CD4-positive, alpha-beta T cell (primary cell): ENCODE data around the gene GAP43. TPM values are rescaled to one million over a fixed set of nuclear protein-coding genes. Genes with fewer than 3 reads are reported as not detected.

ENCODE experiments used
- ATAC-seq: fragments of 200-7000 bp; cut with Tn5 transposase; one replicate; pipeline ENCODE4 v1.10.0; 2022; ENCODE audit warnings: mild to moderate bottlenecking; ENCODE audit not compliant: poor library complexity
- CTCF ChIA-PET: fragments of 350-600 bp; sonication (Branson Sonifier 250); formaldehyde crosslinking; loops from one replicate; lab custom pipeline; 2021; ENCODE audit warnings: antibody characterized with exemption, inconsistent platforms; lab: Charles Lee
- POLR2A ChIA-PET: fragments of 350-600 bp; sonication (Branson Sonifier 250); formaldehyde crosslinking; loops from one replicate; lab custom pipeline; 2021; ENCODE audit warnings: antibody characterized with exemption, inconsistent platforms; lab: Charles Lee
- DNase-seq, 14 experiments: peaks; one replicate each; pipeline ENCODE4 v3.0.0-alpha.2; 2013 to 2020; ENCODE audit warnings: mixed read lengths in 2 of 14
- H3K27ac ChIP-seq, 2 donors: one replicate each; pipeline versions ENCODE4 v1.5.1 to v1.7.0; 2013; ENCODE audit warnings: low read length in 2 of 2, low read depth in 1 of 2, mild to moderate bottlenecking in 1 of 2
- H3K27me3 ChIP-seq, 2 experiments: 1 replicate in 1 of 2; 2 replicates in 1 of 2; pipeline versions ENCODE4 v1.6.1 to v1.7.0; 2013; ENCODE audit warnings: low read length in 2 of 2, control low read depth in 1 of 2, mild to moderate bottlenecking in 1 of 2, moderate library complexity in 1 of 2; ENCODE audit not compliant: insufficient read depth in 2 of 2, control insufficient read depth in 1 of 2
- H3K36me3 ChIP-seq: one replicate; pipeline ENCODE4 v1.6.1; 2013; ENCODE audit warnings: low read length, control low read depth; ENCODE audit not compliant: insufficient read depth
- H3K4me1 ChIP-seq: one replicate; pipeline ENCODE4 v1.6.1; 2013; ENCODE audit warnings: low read length, control low read depth; ENCODE audit not compliant: insufficient read depth
- H3K4me3 ChIP-seq: one replicate; pipeline ENCODE4 v1.5.1; 2013; ENCODE audit warnings: mild to moderate bottlenecking, low read length, moderate library complexity
- H3K9me3 ChIP-seq, 2 experiments: 1 replicate in 1 of 2; 2 replicates in 1 of 2; pipeline versions ENCODE4 v1.6.1 to v1.7.0; 2013; ENCODE audit warnings: low read length in 2 of 2, mild to moderate bottlenecking in 2 of 2, control low read depth in 1 of 2, moderate library complexity in 1 of 2; ENCODE audit not compliant: control insufficient read depth in 1 of 2, insufficient read depth in 1 of 2
- H3K27ac Mint-ChIP-seq: one replicate; pipeline ENCODE4 v1.8.0; 2020; ENCODE audit warnings: mixed read lengths
- H3K27me3 Mint-ChIP-seq: one replicate; pipeline ENCODE4 v1.8.0; 2021; ENCODE audit warnings: mixed read lengths
- H3K36me3 Mint-ChIP-seq: one replicate; pipeline ENCODE4 v1.8.0; 2021; ENCODE audit warnings: low read depth, mixed read lengths
- H3K4me1 Mint-ChIP-seq: one replicate; pipeline ENCODE4 v1.8.0; 2021; ENCODE audit warnings: low read depth, mixed read lengths
- H3K4me3 Mint-ChIP-seq: one replicate; pipeline ENCODE4 v1.8.0; 2020; ENCODE audit warnings: mild to moderate bottlenecking, mixed read lengths
- H3K9me3 Mint-ChIP-seq: one replicate; pipeline ENCODE4 v1.8.0; 2020; ENCODE audit warnings: mixed read lengths
- intact Hi-C, 2 experiments: fragments of 100-400 bp; cut with DNase I in 1 of 2; cut with micrococcal nuclease in 1 of 2; formaldehyde crosslinking; loops; one replicate each; pipeline versions ENCODE4 v1.15.1 to v1.9.0; 2023 to 2025; cut with DNase I, micrococcal nuclease
- polyA plus RNA-seq, 2 donors: library from polyadenylated mRNA; unstranded; fragments of 120-200 nt; gene quantifications; one replicate each; pipeline ENCODE4 v1.2.1, GENCODE V29; 2013
- total RNA-seq, 174 experiments: library from RNA in 2 of 174; stranded (reverse) in 2 of 174; gene quantifications; one replicate each; pipeline ENCODE4 v1.2.3 and lab custom pipeline; 2021 to 2026
- TF ChIP-seq, protein P1 (sequence below): fragments of 200-600 bp; IDR thresholded peaks from one replicate; pipeline ENCODE4 v1.8.0; 2022; ENCODE audit warnings: antibody characterized with exemption, mild to moderate bottlenecking

GAP43 gene, protein sequence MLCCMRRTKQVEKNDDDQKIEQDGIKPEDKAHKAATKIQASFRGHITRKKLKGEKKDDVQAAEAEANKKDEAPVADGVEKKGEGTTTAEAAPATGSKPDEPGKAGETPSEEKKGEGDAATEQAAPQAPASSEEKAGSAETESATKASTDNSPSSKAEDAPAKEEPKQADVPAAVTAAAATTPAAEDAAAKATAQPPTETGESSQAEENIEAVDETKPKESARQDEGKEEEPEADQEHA
- total RNA-seq: not detected
- polyA plus RNA-seq (2013, experiment 1 of 2): not detected
- 0.07 TPM for polyA plus RNA-seq (2013, experiment 2 of 2)
- 0 to 0.24 (median 0) reads per million in 172 experiments for total RNA-seq (lab: John Stamatoyannopoulos, UW)

DNA sequence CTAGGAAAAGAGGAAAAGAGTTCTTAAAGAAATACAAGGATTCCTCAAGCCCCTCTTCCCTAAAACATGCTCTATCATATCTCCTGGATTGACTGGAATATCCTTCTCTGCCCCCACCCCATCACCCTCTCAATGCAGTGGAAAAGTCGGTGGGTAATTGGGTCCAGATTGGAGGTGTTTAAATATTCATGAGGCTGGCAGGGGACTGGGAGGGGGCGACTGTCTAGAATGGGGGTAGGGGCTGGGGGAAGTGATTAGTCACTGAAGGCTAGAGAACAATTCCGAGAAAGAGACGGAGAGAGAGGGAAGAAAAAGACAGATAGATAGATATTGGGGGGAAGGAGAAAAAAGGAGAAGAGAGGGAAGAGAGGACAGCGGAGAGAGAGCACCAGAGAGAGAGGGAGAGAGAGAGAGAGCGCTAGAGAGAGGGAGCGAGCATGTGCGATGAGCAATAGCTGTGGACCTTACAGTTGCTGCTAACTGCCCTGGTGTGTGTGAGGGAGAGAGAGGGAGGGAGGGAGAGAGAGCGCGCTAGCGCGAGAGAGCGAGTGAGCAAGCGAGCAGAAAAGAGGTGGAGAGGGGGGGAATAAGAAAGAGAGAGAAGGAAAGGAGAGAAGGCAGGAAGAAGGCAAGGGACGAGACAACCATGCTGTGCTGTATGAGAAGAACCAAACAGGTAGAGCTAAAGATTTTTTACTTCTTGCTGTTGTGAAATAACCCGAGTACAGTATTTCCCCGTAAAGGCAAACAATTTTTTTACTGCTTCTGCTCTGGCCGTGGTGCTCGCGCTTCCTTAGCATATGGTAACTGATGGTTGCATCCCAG lies at the start of gene GAP43:
Gene GAP43 (plus strand): TSS at position 467 of the 825 bp plus-strand sequence. CDS start 180 bp downstream, at position 647.
- ATAC-seq (peak; percentile 32), DNase-seq (peak in 1 of 14 experiments; percentile 13)
- no peak within 1 kb of the TSS for H3K27ac ChIP-seq
- no peaks in the 10 kb centered on the region for H3K36me3 ChIP-seq
- H3K4me3 Mint-ChIP-seq: peak within 1 kb of the TSS; percentile 3
- CTCF ChIA-PET: interaction anchor here (1.3 kb wide), 1 partner anchor 161 kb away, joined by 3 read pairs; no protein-coding TSS in a partner anchor
- no peaks in the 10 kb centered on the region for H3K36me3 Mint-ChIP-seq
- TF ChIP-seq, protein P1, sequence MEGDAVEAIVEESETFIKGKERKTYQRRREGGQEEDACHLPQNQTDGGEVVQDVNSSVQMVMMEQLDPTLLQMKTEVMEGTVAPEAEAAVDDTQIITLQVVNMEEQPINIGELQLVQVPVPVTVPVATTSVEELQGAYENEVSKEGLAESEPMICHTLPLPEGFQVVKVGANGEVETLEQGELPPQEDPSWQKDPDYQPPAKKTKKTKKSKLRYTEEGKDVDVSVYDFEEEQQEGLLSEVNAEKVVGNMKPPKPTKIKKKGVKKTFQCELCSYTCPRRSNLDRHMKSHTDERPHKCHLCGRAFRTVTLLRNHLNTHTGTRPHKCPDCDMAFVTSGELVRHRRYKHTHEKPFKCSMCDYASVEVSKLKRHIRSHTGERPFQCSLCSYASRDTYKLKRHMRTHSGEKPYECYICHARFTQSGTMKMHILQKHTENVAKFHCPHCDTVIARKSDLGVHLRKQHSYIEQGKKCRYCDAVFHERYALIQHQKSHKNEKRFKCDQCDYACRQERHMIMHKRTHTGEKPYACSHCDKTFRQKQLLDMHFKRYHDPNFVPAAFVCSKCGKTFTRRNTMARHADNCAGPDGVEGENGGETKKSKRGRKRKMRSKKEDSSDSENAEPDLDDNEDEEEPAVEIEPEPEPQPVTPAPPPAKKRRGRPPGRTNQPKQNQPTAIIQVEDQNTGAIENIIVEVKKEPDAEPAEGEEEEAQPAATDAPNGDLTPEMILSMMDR: no peak
- H3K9me3 ChIP-seq: no peaks in the 10 kb centered on the region
- H3K4me1 Mint-ChIP-seq: peaks cover 20% of the 10 kb centered on the region
- H3K4me3 ChIP-seq: peak within 1 kb of the TSS; percentile 4
- no peak within 1 kb of the TSS for H3K27ac Mint-ChIP-seq
- peaks cover 61% of the 10 kb centered on the region for H3K27me3 Mint-ChIP-seq
- peaks cover 8% of the 10 kb centered on the region for H3K4me1 ChIP-seq
- peaks cover 22 to 47% of the 10 kb centered on the region in 2 experiments for H3K27me3 ChIP-seq
- no peaks in the 10 kb centered on the region for H3K9me3 Mint-ChIP-seq
- intact Hi-C loops: no loop called here
- POLR2A ChIA-PET: interaction anchor here (0.7 kb wide), 1 partner anchor 50 kb away, joined by 4 read pairs; no protein-coding TSS in a partner anchor

DNA sequence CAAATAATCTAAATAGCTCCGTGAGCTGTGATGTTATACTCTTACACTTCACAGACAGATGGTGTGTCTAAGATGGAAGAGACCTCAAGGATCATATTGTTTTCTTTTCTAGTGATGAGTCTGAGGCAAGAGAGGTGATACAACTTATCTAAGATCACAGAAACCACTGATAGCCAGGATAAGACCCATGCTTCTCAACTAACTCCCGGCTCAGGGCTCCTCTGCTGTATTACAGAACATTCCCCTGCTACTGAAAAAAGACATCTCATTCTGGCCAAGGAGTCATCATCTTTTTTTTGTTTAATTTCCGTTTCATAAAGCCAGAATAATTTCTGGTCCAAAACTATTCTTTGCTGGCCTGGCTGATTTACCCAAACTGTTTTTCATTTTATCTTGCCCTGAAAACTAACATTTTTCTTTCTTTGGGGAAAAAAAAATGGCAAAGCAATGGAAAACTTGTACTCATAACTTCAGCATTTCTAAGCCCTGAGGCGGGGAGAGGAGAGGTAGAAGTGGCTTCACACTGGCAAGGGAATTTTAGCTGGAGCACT lies 46.9 kb upstream of the GAP43 start:
- peaks cover 47% of the 10 kb centered on the region for H3K27me3 Mint-ChIP-seq
- Histone ChIP-seq H3K27ac (no peak overlapping the region), H3K36me3 (no peaks in the 10 kb centered on the region), H3K4me3 (no peak overlapping the region), H3K4me1 (no peaks in the 10 kb centered on the region), H3K27me3 (no peaks in the 10 kb centered on the region), H3K9me3 (no peaks in the 10 kb centered on the region)
- POLR2A ChIA-PET: no interaction called here
- no peaks in the 10 kb centered on the region for H3K9me3 Mint-ChIP-seq
- DNase-seq (no peak), ATAC-seq (no peak)
- no peaks in the 10 kb centered on the region for H3K4me1 Mint-ChIP-seq
- CTCF ChIA-PET: interaction anchor here (1.7 kb wide), 1 partner anchor 10 kb away, joined by 4 read pairs; no protein-coding TSS in a partner anchor
- TF ChIP-seq, protein P1: no peak
- no peak overlapping the region for H3K4me3 Mint-ChIP-seq
- intact Hi-C loops: no loop called here
- H3K36me3 Mint-ChIP-seq: no peaks in the 10 kb centered on the region
- H3K27ac Mint-ChIP-seq: no peak overlapping the region

DNA sequence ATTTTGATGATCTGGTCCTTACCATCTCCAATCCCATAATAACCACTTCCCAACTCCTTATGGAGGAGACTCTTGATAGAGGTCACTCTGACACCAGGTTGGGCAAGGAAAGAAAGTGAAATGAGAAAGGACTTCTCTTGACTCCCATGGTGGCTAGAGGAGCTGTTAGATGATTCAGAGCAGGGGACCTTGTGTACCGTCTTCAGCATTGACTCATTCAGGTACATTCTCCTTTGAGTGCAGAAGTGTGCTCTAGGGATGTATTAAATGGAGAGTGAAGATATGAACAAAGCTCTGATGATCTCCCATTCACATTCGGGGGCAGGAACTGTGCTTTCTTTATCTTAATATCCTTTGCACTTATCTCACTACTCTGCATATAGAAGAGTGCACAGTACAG lies 46.3 kb upstream of the GAP43 start:
- H3K27ac Mint-ChIP-seq: no peak overlapping the region
- intact Hi-C loops: no loop called here
- CTCF ChIA-PET: interaction anchor here (1.7 kb wide), 1 partner anchor 10 kb away, joined by 4 read pairs; no protein-coding TSS in a partner anchor

More for the DNA sequence above, 46.3 kb upstream of the GAP43 start:
- Histone ChIP-seq H3K4me1 (no peaks in the 10 kb centered on the region), H3K36me3 (no peaks in the 10 kb centered on the region), H3K4me3 (no peak overlapping the region), H3K27me3 (no peaks in the 10 kb centered on the region), H3K9me3 (no peaks in the 10 kb centered on the region), H3K27ac (no peak overlapping the region)
- no peaks in the 10 kb centered on the region for H3K4me1 Mint-ChIP-seq
- no peak for DNase-seq
- TF ChIP-seq, protein P1: no peak
- POLR2A ChIA-PET: no interaction called here
- no peak overlapping the region for H3K4me3 Mint-ChIP-seq
- no peak for ATAC-seq
- no peaks in the 10 kb centered on the region for H3K9me3 Mint-ChIP-seq
- H3K36me3 Mint-ChIP-seq: no peaks in the 10 kb centered on the region
- H3K27me3 Mint-ChIP-seq: peaks cover 53% of the 10 kb centered on the region
